Smooth muscle cell (in vitro differentiated cells): ENCODE data around the gene KCTD17. TPM values are rescaled to one million over a fixed set of nuclear protein-coding genes. Genes with fewer than 3 reads are reported as not detected.

ENCODE experiments used
- DNase-seq: peaks from one replicate; lab custom pipeline; 2025; ENCODE audit not compliant: unreplicated experiment; lab: John Stamatoyannopoulos, UW
- H2AFZ ChIP-seq: fragments of 200-600 bp; sonication (generic); 2 replicates; pipeline ENCODE4 v1.6.0; 2016; ENCODE audit warnings: antibody characterized with exemption, low read depth, mild to moderate bottlenecking
- H3F3A ChIP-seq: fragments of 200-600 bp; sonication (generic); 2 replicates; pipeline ENCODE4 v1.6.0; 2017; ENCODE audit warnings: antibody characterized with exemption, low read depth
- H3K27ac ChIP-seq: fragments of 200-600 bp; sonication (generic); 2 replicates; pipeline ENCODE4 v1.5.1; 2016; ENCODE audit warnings: low read depth, mild to moderate bottlenecking
- H3K27me3 ChIP-seq: fragments of 200-600 bp; sonication (generic); 2 replicates; pipeline ENCODE4 v1.6.1; 2016; ENCODE audit warnings: low read depth, mild to moderate bottlenecking
- H3K36me3 ChIP-seq: fragments of 200-600 bp; sonication (generic); 2 replicates; pipeline ENCODE4 v1.5.1; 2016; ENCODE audit warnings: low read depth
- H3K4me1 ChIP-seq: fragments of 200-600 bp; sonication (generic); 2 replicates; pipeline ENCODE4 v1.5.1; 2016; ENCODE audit warnings: low read depth
- H3K4me2 ChIP-seq: fragments of 200-600 bp; sonication (generic); 2 replicates; pipeline ENCODE4 v1.6.0; 2016; ENCODE audit warnings: mild to moderate bottlenecking
- H3K4me3 ChIP-seq: fragments of 200-600 bp; sonication (generic); 2 replicates; pipeline ENCODE4 v1.5.1; 2016; ENCODE audit warnings: mild to moderate bottlenecking
- H3K79me2 ChIP-seq: fragments of 200-600 bp; sonication (generic); 2 replicates; pipeline ENCODE4 v1.6.0; 2016; ENCODE audit warnings: low read depth, mild to moderate bottlenecking
- H3K9ac ChIP-seq: fragments of 200-600 bp; sonication (generic); 2 replicates; pipeline ENCODE4 v1.6.0; 2016; ENCODE audit warnings: low read depth
- H3K9me3 ChIP-seq: fragments of 200-600 bp; sonication (generic); replicated peaks from 2 replicates; pipeline ENCODE4 v1.5.1; 2016; ENCODE audit warnings: low read depth
- H4K20me1 ChIP-seq: fragments of 200-600 bp; sonication (generic); 2 replicates; pipeline ENCODE4 v1.6.0; 2016; ENCODE audit warnings: low read depth
- WGBS: methylation state at CpG from one replicate; pipeline ENCODE4 v1.1.7; 2016; ENCODE audit warnings: low lambda C conversion rate; 5-methylcytosine and 5-hydroxymethylcytosine counted together
- polyA plus RNA-seq: library from polyadenylated mRNA; unstranded; fragments of >200 nt; fragmentation: Nextera tagmentation; extraction: Ambion mirVana; gene quantifications from 2 replicates; pipeline ENCODE4 v1.2.1, GENCODE V29; 2016
- total RNA-seq: library from RNA; depleted of rRNA; stranded (reverse); fragments of >200 nt; gene quantifications from 2 replicates; pipeline ENCODE4 v1.2.3, GENCODE V29; 2014
- TF ChIP-seq, protein P1 (sequence below): fragments of 200-600 bp; sonication (generic); IDR thresholded peaks from 2 replicates; pipeline ENCODE4 v1.5.1; 2017; ENCODE audit warnings: borderline replicate concordance, mild to moderate bottlenecking, antibody characterized with exemption; ENCODE audit not compliant: insufficient read depth, poor library complexity, severe bottlenecking

The KCTD17 gene
- total and polyA plus RNA-seq, 2 experiments from 2014 or later = 20.0 to 36.9 TPM

DNA sequence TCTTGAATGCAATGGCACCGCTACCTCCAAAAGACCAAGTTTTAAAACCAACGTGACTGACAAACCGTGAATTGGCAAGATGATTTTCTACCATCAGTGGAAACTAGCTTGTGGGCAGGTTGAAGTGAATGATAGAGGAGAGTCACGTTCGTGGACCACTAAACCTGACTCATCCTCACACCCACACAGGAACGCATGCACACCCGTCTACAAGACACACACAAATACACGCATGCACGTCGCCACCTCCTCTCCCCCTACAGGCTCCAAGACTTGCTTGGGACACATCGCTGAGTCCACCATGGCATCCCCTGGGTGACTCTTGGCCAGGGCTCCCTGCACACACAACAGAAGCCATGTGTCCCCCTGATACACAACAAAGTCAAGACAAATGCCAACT lies 43.6 kb downstream of the KCTD17 start:
- H2AFZ ChIP-seq = no peak overlapping the region
- WGBS = 84% methylated on average over 11 of the region's 11 CpGs
- H3K4me2 ChIP-seq = no peak overlapping the region
- H3K4me1 ChIP-seq = no peaks in the 10 kb centered on the region
- H3K9ac ChIP-seq = no peak overlapping the region
- H3F3A ChIP-seq = no peaks in the 10 kb centered on the region
- no peaks in the 10 kb centered on the region for H4K20me1 ChIP-seq
- H3K9me3 ChIP-seq = no peaks in the 10 kb centered on the region
- H3K79me2 ChIP-seq = no peaks in the 10 kb centered on the region
- TF ChIP-seq, protein P1, sequence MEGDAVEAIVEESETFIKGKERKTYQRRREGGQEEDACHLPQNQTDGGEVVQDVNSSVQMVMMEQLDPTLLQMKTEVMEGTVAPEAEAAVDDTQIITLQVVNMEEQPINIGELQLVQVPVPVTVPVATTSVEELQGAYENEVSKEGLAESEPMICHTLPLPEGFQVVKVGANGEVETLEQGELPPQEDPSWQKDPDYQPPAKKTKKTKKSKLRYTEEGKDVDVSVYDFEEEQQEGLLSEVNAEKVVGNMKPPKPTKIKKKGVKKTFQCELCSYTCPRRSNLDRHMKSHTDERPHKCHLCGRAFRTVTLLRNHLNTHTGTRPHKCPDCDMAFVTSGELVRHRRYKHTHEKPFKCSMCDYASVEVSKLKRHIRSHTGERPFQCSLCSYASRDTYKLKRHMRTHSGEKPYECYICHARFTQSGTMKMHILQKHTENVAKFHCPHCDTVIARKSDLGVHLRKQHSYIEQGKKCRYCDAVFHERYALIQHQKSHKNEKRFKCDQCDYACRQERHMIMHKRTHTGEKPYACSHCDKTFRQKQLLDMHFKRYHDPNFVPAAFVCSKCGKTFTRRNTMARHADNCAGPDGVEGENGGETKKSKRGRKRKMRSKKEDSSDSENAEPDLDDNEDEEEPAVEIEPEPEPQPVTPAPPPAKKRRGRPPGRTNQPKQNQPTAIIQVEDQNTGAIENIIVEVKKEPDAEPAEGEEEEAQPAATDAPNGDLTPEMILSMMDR = no peak
- no peaks in the 10 kb centered on the region for H3K36me3 ChIP-seq
- no peak for DNase-seq
- no peak overlapping the region for H3K4me3 ChIP-seq
- H3K27me3 ChIP-seq = peaks cover 13% of the 10 kb centered on the region
- no peak overlapping the region for H3K27ac ChIP-seq

GRCh38 chr22:37097346-37097745 lies 45.8 kb downstream of the KCTD17 start:
- WGBS = 56% methylated on average over 11 of the region's 13 CpGs
- TF ChIP-seq, protein P1 = no peak

GRCh38 chr22:37098976-37099591 lies 47.5 kb downstream of the KCTD17 start:
- H3K27ac ChIP-seq = no peak overlapping the region

More at GRCh38 chr22:37097346-37097745, 45.8 kb downstream of the KCTD17 start:
- Histone ChIP-seq H3K4me3 (no peak overlapping the region), H2AFZ (no peak overlapping the region), H3K27ac (no peak overlapping the region), H3K36me3 (no peaks in the 10 kb centered on the region), H4K20me1 (no peaks in the 10 kb centered on the region), H3K79me2 (no peaks in the 10 kb centered on the region), H3K9me3 (no peaks in the 10 kb centered on the region), H3F3A (no peaks in the 10 kb centered on the region), H3K4me2 (no peak overlapping the region), H3K27me3 (peaks cover 13% of the 10 kb centered on the region), H3K4me1 (no peaks in the 10 kb centered on the region), H3K9ac (no peak overlapping the region)
- no peak for DNase-seq

More at GRCh38 chr22:37098976-37099591, 47.5 kb downstream of the KCTD17 start:
- no peak for DNase-seq
- Histone ChIP-seq H3F3A (no peaks in the 10 kb centered on the region), H3K9me3 (no peaks in the 10 kb centered on the region), H4K20me1 (no peaks in the 10 kb centered on the region), H2AFZ (no peak overlapping the region), H3K36me3 (no peaks in the 10 kb centered on the region), H3K27me3 (peaks cover 13% of the 10 kb centered on the region), H3K9ac (no peak overlapping the region), H3K4me3 (no peak overlapping the region), H3K79me2 (no peaks in the 10 kb centered on the region), H3K4me2 (no peak overlapping the region), H3K4me1 (no peaks in the 10 kb centered on the region)
- 61% methylated on average over 10 of the region's 10 CpGs for WGBS
- TF ChIP-seq, protein P1 = peak; percentile 4
